ENCODE data around the gene INPP4B.

INPP4B gene

DNA sequence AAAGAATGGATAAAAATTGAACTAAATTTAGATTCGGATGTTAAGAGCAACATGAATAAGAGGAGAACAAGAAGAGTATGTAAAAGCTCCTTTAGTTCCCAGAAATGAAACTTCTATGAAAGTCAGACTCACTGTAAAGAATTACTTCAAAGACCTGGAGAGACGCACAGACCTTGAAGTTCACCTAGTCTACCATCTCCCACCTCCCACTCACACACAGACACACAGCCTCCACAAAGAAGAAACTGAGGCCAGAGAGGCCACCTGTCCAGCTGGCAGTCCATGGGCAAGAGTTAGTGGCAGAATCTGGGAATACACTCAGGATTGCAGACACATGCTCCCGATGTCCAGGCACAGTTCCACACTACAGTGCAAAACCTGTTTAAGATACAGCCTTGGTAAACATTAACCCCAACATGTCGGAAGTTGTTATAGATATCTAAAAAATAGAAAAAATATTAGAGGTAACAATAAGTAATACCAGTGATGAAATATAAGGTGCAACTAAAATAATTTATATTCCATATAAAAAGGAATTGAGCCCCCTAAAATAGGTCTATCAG lies 288.8 kb downstream of the INPP4B start:
- DNase-seq (ENCODE audit: low read depth, low spot score), result no peak
- H3K4me3 ChIP-seq (ENCODE audit: low read length), result no peak overlapping the region

DNA sequence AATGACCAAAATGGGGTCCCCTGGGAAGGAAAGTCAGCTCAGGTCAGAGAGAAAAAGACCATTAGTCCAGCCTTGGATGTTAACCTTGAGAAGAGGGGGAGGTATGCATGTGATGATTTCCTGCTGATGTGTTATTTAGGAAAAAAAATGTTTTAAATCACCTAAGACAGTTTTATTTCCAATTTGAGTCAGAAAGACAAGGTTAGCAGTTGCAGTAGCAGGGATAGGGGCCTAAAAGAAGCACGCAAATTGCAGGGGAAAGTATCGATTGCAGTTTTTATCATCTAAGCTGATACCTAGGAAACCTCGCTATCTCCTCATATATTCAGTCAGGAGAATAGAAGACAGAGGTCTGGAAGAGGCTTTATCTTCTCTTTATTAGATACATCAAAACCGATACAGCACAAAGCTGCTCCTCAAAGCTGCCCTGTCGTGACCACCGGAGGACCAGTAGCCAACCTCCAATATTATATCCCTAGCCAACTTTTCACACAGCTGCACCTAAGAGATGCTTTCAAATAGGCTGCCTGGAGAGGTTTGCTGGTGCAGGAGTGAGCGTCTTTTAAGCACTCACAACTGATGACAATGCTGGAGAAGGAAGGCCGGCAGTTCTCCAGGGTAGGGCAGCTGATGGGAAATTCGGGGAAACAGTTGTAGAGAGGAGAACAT lies 289.4 kb downstream of the INPP4B start:
- no peak for DNase-seq (ENCODE audit: low read depth, low spot score)

DNA sequence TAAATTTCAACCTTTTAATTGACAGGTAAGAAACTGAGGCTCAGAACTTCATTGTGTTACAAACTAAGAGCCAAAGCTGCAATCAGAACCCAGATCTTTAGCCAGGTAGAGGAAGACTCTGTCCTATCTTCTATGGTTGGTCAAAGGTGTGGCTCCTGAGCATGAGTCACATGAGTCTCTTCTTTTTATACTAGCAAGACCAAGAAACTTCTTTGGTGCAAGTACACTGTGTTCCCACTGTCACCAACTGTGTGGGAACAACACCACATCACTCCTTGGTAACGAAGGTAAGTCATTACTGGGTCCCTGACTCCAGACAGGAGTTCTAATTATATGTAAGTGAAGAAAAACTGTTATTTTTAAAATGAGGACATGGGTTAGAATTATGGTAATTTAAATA lies 290.1 kb downstream of the INPP4B start:
- DNase-seq (ENCODE audit: low read depth, low spot score), result no peak
- H3K4me3 ChIP-seq (ENCODE audit: low read length), result no peak overlapping the region

More for the DNA sequence above, 289.4 kb downstream of the INPP4B start:
- no peak overlapping the region for H3K4me3 ChIP-seq (ENCODE audit: low read length)

DNA sequence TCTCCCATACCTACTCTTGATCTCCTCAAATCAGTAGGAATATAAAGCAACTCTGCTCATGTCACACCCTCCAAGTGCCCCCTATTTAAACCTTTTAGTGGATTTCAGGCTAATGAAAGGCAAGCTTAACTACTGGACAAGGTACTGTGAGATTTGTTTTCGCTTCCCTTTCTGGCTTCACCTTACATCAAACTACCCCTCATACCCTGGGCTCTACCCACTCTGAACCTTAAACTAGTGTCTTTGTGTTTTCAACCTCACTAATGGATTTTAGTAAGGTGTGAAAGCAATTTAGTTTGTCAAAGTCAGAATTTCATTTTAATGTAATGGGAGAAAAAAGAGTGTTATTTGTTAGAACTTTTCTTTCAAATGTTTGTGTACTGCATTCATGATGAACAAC lies 291.7 kb downstream of the INPP4B start:
- no peak overlapping the region for H3K4me3 ChIP-seq (ENCODE audit: low read length)
- DNase-seq (ENCODE audit: low read depth, low spot score), result no peak

DNA sequence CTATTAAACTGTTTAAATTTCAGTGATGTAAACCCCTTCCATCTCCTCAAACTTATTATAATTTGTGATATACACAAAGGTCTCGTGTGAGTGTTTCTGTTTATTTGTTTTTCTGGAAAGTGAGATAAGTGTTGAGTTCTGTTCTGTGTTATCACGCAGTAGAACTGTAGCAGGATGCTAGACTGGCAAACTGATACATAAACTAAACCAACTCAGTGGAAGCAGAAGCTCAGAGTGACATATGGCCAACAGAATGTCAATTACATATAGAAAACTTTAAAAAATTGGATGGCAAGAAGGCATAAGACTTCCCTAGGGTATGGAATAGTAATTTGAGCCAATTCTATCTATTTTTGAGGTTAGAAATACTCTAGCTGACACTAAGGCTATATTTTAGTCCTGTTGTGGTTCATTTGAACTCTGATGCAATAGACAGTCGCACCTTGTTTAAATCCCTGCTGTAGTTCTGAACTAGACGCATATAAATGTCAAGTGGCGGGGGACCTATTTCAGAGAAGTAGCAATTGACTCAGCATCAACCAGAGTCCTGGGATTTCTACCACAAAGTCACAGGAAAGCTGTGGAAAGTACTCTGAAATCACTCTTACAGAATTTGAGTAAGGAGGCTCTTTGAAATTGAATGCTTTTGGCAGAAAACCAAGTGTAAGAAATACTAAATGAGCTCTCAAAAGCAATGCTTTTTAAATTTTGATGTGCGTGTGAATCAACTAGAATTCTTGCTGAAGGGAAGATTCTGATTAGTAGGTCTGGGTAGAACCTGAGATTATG lies 294.4 kb downstream of the INPP4B start:
- DNase-seq (ENCODE audit: low read depth, low spot score), result no peak
- H3K4me3 ChIP-seq (ENCODE audit: low read length), result no peak overlapping the region

DNA sequence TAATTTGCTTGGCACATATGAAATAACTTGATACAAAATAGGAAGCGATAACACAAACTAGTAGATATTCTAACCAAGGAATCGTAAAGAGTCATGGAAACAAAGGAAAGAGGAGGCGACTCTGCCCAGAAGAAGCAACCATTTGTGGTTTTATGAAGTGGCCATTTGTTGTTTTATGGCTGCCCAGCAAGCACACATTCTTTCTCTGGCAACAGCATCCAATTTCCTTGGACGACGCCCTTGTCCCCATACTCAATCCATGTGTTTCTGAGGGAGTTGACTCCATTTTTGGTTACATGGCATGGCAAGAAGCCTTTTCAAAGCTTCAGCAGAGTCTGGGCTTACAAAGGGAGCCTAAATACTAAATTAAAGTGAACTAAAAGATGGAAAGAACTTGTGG lies 295.1 kb downstream of the INPP4B start:
- no peak overlapping the region for H3K4me3 ChIP-seq (ENCODE audit: low read length)
- DNase-seq (ENCODE audit: low read depth, low spot score), result no peak

DNA sequence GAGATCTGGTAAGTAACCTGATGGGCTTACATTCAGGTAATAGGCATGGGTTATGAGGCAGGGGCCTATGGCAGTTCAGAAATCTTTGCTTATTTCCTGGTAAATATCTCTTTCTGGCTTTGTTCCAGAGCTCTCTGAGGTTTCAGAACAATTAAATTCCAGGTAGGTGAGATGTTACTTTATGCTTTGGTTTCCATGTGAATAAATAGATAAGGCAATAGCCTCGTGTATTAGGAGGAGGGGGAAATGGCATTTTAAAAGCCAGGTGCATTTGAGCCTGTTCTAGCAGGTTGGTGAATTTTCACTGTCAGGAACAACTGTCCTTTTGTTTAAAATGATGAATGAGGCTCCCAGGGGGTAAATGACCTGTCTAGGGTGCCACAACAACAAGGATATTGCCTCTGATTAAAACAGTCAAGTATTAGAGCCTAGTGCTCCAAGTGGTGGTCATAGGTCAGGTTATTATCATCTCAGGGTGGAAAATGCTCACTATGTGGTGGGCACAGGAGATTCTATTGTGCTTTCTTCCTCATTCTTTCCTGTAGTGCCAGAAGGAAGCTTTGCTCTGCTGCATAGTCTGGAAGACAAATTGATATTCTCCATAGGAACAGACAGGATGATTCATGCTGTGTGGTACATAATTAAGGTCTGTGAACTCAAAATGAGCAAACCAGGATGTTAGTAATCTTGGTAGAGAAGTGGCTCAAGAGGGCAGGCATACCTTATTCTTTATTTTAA lies 296.2 kb downstream of the INPP4B start:
- no peak for DNase-seq (ENCODE audit: low read depth, low spot score)
- H3K4me3 ChIP-seq (ENCODE audit: low read length), result no peak overlapping the region

DNA sequence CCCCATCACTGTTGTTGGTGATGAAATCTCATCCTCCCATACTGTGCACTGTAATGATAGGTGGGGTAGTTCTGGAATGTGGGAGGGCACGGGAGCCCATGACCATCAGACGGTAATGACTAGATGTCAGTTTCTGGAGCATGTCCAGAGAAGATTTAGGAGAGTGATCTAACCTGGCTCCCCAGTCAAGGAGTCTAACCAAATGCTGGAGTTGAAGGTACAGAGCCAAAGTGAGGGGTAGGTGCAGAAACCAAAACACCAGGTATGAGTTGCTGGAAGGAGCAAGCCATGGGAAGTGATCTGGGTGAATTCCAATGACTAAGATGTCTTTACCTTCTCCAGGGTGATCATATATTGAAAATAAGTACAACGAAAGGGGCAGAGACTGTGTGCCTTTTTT lies 296.9 kb downstream of the INPP4B start:
- no peak overlapping the region for H3K4me3 ChIP-seq (ENCODE audit: low read length)
- no peak for DNase-seq (ENCODE audit: low read depth, low spot score)

DNA sequence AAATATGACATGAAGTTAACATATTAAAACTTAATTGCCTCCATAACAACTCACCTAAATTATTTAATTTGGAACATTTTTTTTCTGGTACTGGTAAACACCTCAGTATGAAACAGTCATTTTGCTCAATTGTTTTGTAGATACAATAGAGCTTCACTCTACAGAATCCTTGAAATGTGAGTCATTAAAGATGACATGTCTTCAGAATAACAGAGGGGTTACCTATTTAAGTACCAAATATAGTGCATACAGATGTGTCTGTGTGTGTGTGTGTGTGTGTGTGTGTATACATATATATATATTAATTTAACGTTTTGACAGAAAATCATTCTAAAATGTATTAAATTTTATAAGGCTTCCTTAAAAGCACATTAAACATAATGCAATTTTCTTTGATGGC lies 297.6 kb downstream of the INPP4B start:
- no peak overlapping the region for H3K4me3 ChIP-seq (ENCODE audit: low read length)
- DNase-seq (ENCODE audit: low read depth, low spot score), result no peak

DNA sequence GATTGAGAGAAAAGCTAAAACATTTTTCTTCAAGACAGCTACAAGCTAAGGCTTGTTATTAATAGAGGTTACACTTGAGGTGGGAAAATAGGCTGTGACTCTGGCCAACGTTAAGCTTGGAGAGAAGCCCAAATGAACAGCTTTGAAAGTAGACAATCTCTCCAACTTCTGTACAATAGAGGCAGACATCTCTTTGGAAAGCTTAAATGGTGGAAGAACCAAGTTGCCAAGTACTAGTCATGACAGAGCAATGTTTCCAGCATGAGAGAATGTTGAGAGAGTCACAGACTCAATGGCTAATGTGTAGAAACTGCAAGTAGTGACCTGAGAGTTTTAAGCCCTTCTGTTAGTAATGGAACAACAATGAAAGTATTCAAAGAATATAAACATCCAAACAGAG lies 298.1 kb downstream of the INPP4B start:
- no peak for DNase-seq (ENCODE audit: low read depth, low spot score)
- H3K4me3 ChIP-seq (ENCODE audit: low read length), result no peak overlapping the region

DNA sequence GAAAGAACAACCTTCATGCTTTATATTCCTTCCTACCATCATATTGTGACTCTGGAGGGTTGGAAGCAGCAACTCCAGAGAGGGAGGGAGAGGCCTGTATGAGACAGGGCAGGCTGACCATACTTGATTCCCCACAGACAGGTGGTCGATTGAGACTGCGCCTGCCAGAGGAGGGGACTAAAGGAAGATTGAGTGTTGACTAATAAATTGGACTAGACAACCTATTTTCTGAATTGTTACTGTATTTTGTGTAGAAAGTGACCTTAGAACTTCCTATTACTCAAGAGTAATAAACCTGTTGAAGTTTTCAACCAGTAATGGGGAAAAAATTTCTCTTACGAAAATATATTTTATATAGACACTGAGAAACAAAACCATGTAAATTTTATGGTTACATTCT lies 301.5 kb downstream of the INPP4B start:
- no peak overlapping the region for H3K4me3 ChIP-seq (ENCODE audit: low read length)

DNA sequence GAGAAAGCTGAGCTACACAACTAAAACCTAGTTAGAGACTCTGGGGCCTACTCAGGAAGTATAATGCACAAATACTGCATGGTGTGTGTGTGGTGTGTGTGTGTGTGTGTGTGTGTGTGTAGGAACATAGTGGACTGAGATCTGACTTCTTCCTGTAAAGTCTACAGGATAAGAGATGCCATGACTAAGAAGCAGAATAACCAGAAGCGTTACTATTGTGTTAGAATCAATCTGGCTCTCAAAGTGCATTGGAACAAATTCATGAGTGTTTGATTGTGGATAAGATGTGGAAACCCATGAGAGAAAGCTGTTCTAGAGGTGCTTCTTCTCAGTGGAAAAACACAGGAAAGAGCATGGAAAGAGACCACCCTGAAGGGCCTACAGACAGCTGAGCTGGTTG lies 302.1 kb downstream of the INPP4B start:
- no peak overlapping the region for H3K4me3 ChIP-seq (ENCODE audit: low read length)
- DNase-seq (ENCODE audit: low read depth, low spot score), result no peak

More for the DNA sequence above, 301.5 kb downstream of the INPP4B start:
- DNase-seq (ENCODE audit: low read depth, low spot score), result no peak

DNA sequence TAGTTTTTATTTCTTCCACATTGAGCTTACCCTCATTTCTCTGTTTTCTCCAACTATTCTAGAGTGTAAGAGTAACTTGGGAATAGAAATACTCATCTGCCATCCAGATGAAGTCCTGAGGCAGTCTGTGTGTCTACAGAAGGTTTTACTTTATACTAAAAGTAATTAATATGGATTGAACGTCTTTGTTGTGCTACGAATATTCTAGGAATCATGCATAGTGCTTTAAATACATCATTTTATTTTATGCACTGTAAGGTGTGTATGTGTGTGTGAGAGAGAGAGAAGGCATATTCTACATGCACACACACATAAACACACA lies 305.7 kb downstream of the INPP4B start:
- no peak for DNase-seq (ENCODE audit: low read depth, low spot score)

DNA sequence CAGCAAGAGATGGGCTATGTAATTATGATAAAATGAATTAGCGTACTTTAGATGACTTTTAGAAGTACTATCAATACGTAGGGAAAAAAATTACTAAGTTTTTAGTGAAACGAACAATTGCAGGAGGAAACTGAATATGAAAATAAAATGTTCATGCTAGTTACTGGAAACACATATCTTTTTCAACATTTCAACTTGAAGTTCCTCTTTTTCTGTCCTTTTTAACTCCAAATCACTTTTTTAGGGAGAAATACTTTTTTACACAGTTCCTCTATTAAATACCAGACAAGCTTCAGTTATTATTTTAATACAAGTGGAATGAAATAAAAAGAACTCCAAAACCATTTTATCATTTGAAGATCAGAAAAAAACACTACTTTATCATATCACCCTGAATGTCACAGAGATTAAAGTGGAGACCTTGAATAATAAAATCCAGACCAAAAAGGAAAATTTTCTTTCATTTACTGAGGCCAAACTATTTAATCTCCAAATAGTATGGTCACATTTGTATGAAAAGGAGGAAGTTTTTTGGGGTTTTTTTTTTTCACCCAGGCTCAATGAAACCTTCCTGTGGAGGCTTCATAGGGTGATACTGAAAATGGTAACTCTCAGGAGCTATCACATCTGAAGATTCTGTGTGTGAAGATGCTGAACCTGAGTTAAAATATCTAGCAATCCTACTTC lies 306.2 kb downstream of the INPP4B start:
- DNase-seq (ENCODE audit: low read depth, low spot score), result no peak
- H3K4me3 ChIP-seq (ENCODE audit: low read length), result no peak overlapping the region

More for the DNA sequence above, 305.7 kb downstream of the INPP4B start:
- no peak overlapping the region for H3K4me3 ChIP-seq (ENCODE audit: low read length)

DNA sequence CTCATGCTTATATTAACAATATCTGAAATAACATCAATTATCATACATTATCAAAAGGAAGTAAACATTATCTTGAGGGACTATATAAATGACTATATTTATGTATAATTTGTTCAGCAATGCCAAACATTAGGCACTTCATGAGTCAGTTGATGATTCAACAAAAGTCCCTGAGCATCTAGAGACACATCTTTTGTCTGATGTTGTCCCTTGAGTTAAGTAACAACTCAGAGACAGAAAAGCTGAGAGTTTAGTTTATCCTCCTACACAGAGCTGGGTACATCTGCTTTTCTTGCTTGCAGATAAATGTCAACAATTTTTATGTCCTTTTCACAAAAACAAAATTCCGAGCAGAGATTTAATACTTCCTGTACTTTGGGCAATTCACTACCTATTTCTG lies 311.1 kb downstream of the INPP4B start:
- DNase-seq (ENCODE audit: low read depth, low spot score), result no peak
- no peak overlapping the region for H3K4me3 ChIP-seq (ENCODE audit: low read length)

DNA sequence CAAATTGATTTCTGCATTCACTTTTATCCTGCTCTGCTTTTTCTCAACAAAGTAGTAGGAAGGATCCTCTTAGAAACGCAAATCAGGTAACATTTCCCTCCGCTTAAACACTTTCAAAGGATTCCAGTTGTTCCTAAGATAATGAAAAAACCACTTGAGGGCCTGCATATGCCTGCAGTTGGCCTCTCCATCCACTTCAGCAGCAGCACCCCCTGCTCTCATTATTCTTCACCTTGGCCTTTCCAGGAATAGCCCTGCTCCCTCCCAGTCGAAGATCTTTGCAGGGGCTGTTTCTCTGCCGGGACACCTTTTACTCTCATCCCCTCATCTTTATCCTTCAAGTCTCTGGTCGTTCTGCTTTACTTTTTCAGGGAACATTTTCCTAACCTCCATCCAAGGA lies 314.0 kb downstream of the INPP4B start:
- no peak for DNase-seq (ENCODE audit: low read depth, low spot score)
- H3K4me3 ChIP-seq (ENCODE audit: low read length), result no peak overlapping the region

DNA sequence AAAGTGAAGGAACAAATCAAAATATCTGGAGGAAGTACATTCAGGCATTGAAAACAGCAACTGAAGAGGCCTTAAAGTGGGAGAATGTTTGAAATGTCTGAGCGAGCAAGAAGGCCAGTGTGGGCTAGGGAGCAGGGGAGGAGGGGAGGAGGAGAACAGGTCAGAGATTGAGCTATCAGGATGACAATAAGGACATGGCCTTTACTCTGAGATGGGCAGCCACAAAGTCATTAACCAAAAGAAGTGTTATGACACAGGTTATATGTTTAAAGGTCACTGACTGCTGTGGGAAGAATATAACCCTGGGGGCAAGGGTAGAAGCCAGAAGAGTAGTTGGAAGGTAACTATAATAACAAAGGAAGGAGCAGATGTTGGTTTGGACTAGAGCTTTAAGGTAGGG lies 315.4 kb downstream of the INPP4B start:
- no peak overlapping the region for H3K4me3 ChIP-seq (ENCODE audit: low read length)
- no peak for DNase-seq (ENCODE audit: low read depth, low spot score)

DNA sequence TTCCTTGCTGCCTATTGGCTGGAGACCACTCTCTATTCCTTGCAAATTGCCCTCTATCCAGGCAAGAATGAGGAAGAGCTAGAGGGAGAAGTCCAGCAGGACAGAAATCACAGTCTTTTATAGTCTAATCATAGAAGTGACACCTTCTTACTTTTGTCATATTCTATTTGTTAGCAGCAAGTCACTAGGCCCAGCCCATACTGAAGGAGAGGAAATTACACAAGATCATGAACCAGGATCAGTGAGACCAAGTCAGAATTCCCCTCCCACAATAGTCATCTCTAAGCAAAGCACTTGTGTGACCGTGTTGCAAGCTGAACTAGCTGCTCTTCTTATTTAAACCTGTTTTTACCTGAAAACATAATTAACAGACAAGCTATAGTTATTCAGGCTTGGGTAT lies 317.7 kb downstream of the INPP4B start:
- H3K4me3 ChIP-seq (ENCODE audit: low read length), result no peak overlapping the region
- no peak for DNase-seq (ENCODE audit: low read depth, low spot score)

DNA sequence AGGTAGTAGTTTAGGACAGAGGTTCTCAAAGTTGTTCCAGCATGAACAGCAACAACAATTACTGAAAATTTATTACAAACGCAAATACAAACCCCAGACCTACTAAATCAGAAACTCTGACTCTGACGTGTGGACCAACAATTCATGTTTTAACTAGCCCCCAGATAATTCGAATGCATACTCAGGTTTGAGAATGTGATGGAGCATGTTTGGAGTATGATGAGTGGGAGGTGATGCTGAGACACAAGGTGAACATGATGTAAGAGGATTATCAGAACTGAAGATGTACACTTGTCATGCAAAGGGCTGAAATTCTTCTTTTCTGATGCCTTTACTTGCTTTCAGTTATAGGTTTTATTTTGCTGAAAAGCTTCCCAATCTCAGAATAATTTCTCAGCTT lies 323.0 kb downstream of the INPP4B start:
- no peak overlapping the region for H3K4me3 ChIP-seq (ENCODE audit: low read length)
- no peak for DNase-seq (ENCODE audit: low read depth, low spot score)

DNA sequence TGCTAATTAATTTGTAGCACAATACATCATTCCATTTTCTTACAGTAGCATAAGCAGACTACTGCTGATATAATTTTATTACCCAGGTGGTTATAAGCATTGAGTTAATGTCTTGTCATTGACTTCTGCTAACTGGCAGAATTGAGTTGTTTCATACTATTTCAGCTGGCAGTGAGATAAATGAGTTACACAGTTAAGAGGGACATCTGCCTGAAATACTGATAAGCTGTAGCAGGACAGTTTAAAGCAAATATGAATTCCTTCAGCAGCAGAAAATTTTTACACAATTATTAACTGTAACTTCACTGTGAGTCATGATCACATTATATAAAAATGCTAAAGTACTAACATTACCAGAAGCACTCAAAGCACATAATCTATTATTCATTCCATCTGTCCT lies 326.8 kb downstream of the INPP4B start:
- H3K4me3 ChIP-seq (ENCODE audit: low read length), result no peak overlapping the region
- no peak for DNase-seq (ENCODE audit: low read depth, low spot score)
